Measurements from ENCODE around the gene FKRP.

The FKRP gene

DNA sequence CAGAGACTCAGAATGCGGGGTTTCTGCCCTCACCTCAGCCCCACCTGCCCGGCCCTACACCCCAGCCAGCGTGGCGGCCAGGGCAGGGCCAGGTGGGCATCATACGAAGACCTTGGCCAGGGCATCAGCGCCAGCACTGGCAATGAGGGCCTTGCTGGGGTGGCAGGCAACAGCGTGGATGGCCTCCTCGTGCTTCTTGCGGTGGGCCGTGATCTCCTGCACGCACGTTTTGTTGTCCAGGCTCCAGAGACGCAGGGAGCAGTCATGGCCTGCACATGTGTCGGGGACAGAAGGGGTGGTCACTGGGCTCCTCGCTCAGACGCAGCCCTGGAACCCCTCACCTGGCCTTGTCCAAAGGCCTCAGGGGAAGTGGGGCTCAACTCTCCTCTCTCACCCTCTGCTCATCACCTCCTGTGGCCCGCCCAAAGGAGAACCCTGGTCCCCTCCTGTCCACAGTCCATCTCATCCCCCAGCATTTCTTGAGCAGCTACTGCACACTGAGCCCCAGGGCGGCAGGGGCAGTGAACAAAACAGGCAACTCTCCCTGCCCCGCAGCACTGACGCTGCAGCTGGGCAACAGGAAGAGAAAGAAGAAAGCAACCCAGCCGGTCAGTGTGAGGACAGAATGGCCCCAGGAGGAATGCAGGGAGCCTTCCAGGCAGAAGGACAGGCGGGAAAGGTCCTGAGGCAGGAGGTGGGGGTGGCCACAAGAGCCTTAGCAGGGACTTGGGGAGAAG is 25.2 kb upstream of the FKRP start:
- TF ChIP-seq, protein P1, sequence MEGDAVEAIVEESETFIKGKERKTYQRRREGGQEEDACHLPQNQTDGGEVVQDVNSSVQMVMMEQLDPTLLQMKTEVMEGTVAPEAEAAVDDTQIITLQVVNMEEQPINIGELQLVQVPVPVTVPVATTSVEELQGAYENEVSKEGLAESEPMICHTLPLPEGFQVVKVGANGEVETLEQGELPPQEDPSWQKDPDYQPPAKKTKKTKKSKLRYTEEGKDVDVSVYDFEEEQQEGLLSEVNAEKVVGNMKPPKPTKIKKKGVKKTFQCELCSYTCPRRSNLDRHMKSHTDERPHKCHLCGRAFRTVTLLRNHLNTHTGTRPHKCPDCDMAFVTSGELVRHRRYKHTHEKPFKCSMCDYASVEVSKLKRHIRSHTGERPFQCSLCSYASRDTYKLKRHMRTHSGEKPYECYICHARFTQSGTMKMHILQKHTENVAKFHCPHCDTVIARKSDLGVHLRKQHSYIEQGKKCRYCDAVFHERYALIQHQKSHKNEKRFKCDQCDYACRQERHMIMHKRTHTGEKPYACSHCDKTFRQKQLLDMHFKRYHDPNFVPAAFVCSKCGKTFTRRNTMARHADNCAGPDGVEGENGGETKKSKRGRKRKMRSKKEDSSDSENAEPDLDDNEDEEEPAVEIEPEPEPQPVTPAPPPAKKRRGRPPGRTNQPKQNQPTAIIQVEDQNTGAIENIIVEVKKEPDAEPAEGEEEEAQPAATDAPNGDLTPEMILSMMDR (IDR thresholded peaks at IDR 0.05; ENCODE audit: extremely low read depth, insufficient read depth, missing control alignments), result no peak
- in situ Hi-C loops (cut with MboI; ENCODE audit: low pct_unique_long_range_greater_than_20kb, low sequenced_read_pairs, unreplicated experiment), result no loop called here
- no peak for DNase-seq (ENCODE audit: low spot score)

DNA sequence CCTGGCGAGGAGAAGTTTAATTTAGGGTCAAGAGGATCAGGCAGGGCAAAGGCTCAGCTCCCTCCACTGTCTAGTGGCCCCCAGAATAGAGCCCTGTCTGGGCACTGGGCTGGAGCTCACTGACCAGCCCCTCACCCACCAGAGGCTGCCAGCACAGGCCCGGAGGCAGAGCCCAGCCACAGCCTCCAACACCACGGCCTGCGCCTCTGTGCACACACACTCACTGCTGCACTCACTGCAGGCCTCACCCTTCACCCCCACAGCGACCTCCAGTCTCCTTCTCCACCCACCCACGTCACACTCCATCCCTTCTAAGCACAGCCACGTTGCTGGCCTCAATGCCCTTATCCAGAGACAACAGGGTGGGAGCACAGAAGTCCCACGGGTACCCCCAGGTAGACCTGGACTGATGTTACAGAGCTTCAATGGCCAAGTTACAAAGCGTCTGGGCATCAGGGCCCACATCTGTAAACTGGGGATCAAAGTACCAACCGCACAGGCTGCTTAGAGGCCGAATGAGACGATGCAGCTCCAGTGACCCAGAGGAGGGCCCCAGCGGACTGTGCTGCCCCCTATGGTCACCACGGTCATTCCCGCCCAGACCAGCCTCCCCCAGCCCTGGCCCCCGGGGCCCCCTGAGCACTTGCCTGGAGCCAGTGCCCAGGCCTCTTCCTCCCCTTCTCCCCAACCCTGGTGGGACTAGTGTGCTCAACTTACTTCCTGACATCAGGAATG is 24.4 kb upstream of the FKRP start:
- TF ChIP-seq, protein P1 (IDR thresholded peaks at IDR 0.05; ENCODE audit: extremely low read depth, insufficient read depth, missing control alignments), result peak; percentile 24
- DNase-seq (ENCODE audit: low spot score), result no peak
- in situ Hi-C loops (cut with MboI; ENCODE audit: low pct_unique_long_range_greater_than_20kb, low sequenced_read_pairs, unreplicated experiment), result no loop called here

DNA sequence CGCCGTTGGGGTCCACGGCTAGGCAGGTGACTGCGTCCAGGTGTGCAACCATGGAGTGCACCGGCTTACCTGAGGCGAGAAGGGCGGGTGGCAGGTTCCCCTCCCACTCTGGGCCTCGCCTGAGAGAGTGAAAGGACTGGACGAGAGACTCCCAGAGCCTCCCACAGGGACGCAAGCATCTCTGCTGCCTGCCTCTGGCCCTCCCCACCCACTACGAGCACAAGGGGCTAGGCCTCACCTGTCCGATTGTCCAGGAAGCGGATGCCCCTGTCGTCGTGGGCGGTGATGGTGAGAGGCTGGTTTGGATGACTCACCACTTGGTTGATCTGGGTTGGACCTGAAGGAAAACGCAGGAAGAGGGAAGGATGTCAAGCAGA is 23.9 kb upstream of the FKRP start:
- TF ChIP-seq, protein P1 (IDR thresholded peaks at IDR 0.05; ENCODE audit: extremely low read depth, insufficient read depth, missing control alignments), result no peak
- DNase-seq (ENCODE audit: low spot score), result no peak
- in situ Hi-C loops (cut with MboI; ENCODE audit: low pct_unique_long_range_greater_than_20kb, low sequenced_read_pairs, unreplicated experiment), result no loop called here

DNA sequence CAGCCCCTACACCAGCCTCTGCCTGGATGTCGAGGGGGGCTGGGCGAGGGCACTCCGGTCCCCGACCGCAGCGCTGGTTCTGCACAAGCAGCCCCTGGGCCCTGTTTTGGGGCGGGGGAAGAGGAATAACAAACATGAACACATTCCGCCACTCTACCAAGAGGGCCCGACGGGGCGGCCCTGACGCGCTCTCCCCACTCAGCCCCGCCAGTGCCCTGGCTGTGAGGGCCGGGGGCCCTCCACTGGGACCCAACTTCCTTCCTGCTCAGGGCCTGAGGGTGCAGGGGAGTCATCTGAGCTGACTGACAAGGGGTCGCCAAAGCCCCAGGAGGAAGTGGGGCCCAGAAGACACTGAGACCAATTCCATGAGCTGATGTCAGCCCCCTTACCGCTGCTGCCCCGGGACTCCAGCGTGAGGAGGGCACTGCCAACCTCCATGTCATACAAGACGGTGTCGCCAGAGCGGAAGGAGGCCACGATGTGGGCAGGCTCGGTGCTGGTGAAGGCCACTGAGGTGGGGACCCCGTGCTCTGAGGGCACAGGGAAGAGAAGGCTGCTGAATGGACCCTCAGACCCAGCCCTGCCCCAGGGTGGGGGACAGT is 23.3 kb upstream of the FKRP start:
- DNase-seq (ENCODE audit: low spot score), result no peak
- in situ Hi-C loops (cut with MboI; ENCODE audit: low pct_unique_long_range_greater_than_20kb, low sequenced_read_pairs, unreplicated experiment), result no loop called here
- TF ChIP-seq, protein P1 (IDR thresholded peaks at IDR 0.05; ENCODE audit: extremely low read depth, insufficient read depth, missing control alignments), result no peak

DNA sequence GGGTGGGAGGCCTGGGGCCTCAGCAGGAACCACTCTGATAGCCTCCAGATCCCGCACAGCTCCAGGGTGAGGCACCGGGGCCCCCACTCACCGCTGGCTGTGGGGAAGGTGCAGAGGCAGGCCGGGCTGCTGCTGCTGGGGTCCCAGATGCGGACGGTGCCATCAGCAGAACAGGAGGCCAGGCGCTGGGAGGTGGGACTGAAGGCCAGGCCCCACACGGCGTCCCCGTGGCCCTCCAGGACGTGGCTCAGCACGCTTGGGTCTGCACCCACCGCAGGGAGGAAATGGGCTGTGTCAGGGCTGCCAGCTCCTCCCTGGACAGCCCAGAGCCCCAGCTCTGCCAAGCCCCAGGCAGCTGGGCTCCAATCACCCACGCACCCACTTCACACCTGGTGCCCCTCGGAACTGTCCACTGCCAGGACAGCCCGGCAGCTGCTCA is 22.8 kb upstream of the FKRP start:
- TF ChIP-seq, protein P1 (IDR thresholded peaks at IDR 0.05; ENCODE audit: extremely low read depth, insufficient read depth, missing control alignments), result no peak
- in situ Hi-C loops (cut with MboI; ENCODE audit: low pct_unique_long_range_greater_than_20kb, low sequenced_read_pairs, unreplicated experiment), result no loop called here
- DNase-seq (ENCODE audit: low spot score), result no peak

DNA sequence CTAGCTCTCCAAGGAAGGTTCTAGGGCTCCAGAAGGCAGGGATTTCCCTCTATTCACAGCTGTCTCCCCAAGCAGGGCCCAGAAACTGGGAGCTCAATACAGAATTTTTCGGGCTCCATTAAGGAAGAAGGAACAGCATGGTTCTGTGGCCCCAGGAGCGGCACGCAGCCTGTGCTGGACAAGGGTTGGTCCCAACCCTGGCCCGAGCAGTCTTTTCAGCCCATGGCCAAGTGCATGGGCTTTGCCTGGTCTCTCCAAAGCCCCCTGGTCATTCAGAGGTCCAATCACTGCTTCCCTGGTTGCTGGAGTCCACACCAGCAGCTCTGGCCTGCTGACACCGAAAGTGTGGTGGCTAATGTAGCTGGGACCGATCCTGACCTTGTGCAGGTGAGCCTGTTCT is 22.4 kb upstream of the FKRP start:
- TF ChIP-seq, protein P1 (IDR thresholded peaks at IDR 0.05; ENCODE audit: extremely low read depth, insufficient read depth, missing control alignments), result no peak
- in situ Hi-C loops (cut with MboI; ENCODE audit: low pct_unique_long_range_greater_than_20kb, low sequenced_read_pairs, unreplicated experiment), result no loop called here

More for the DNA sequence above, 22.4 kb upstream of the FKRP start:
- DNase-seq (ENCODE audit: low spot score), result no peak
